Neural cell (in vitro differentiated cells): ENCODE measurements around the gene ATP2A2.

ENCODE experiments used
- CTCF ChIP-seq: fragments of 450-650 bp; IDR thresholded peaks from 2 replicates; pipeline ENCODE4 v1.5.1; 2014; ENCODE audit warnings: antibody characterized with exemption, mild to moderate bottlenecking, moderate library complexity; ENCODE audit not compliant: poor library complexity, severe bottlenecking
- EZH2 ChIP-seq: fragments of 200-600, 300-800 bp; shearing (Covaris generic), sonication (generic); IDR thresholded peaks from 2 replicates; pipeline ENCODE4 v1.6.1; 2014; ENCODE audit warnings: antibody characterized with exemption, low read length, borderline replicate concordance, mild to moderate bottlenecking; ENCODE audit not compliant: insufficient read depth, poor library complexity, severe bottlenecking
- MXI1 ChIP-seq: fragments of 450-650 bp; conservative IDR thresholded peaks from 2 replicates; pipeline ENCODE4 v1.6.1; 2014; ENCODE audit warnings: antibody characterized with exemption, mild to moderate bottlenecking; ENCODE audit not compliant: poor library complexity, severe bottlenecking
- POLR2AphosphoS5 ChIP-seq: IDR thresholded peaks from 2 replicates; pipeline ENCODE4 v1.6.1; 2012
- RAD21 ChIP-seq: fragments of 450-650 bp; conservative IDR thresholded peaks from 2 replicates; pipeline ENCODE4 v1.6.1; 2014; ENCODE audit warnings: antibody characterized with exemption, mild to moderate bottlenecking, moderate library complexity
- REST ChIP-seq: IDR thresholded peaks from 2 replicates; pipeline ENCODE4 v1.6.1; 2012; ENCODE audit warnings: borderline replicate concordance
- SMC3 ChIP-seq: fragments of 450-650 bp; conservative IDR thresholded peaks from 2 replicates; pipeline ENCODE4 v1.6.1; 2014; ENCODE audit warnings: antibody characterized with exemption, mild to moderate bottlenecking, moderate library complexity; ENCODE audit not compliant: poor library complexity
- TAF1 ChIP-seq: IDR thresholded peaks from 2 replicates; pipeline ENCODE4 v1.6.1; 2012; ENCODE audit warnings: low read depth

- TF ChIP-seq MXI1 (no peak), CTCF (no peak), POLR2AphosphoS5 (no peak), TAF1 (no peak), REST (no peak), EZH2 (no peak), SMC3 (no peak), RAD21 (no peak)
Observed at GRCh38 chr12:110337912-110338710, 57.1 kb downstream of the ATP2A2 start.
